HEK293 (cell line): ENCODE results near the gene PYGO2.

Source experiments
- ELK4 ChIP-seq: IDR thresholded peaks from 2 replicates; pipeline ENCODE4 v1.6.1; 2011; ENCODE audit warnings: mild to moderate bottlenecking, low read depth, low read length, borderline replicate concordance
- GFI1B ChIP-seq: fragments of 450-650 bp; formaldehyde crosslinking; IDR thresholded peaks from 2 replicates; pipeline ENCODE4 v1.5.1; 2016; ENCODE audit warnings: missing biosample characterization, missing genetic modification characterization
- GLIS2 ChIP-seq: fragments of 450-650 bp; formaldehyde crosslinking; IDR thresholded peaks from 2 replicates; pipeline ENCODE4 v1.5.1; 2016; ENCODE audit warnings: missing biosample characterization, missing genetic modification characterization
- KLF10 ChIP-seq: fragments of 450-650 bp; IDR thresholded peaks from 2 replicates; pipeline ENCODE4 v1.5.1; 2018; ENCODE audit warnings: missing biosample characterization, mild to moderate bottlenecking, missing genetic modification characterization
- PRDM2 ChIP-seq: fragments of 450-650 bp; formaldehyde crosslinking; IDR thresholded peaks from 2 replicates; pipeline ENCODE4 v1.5.1; 2016; ENCODE audit warnings: missing biosample characterization, missing genetic modification characterization, borderline replicate concordance
- SETDB1 ChIP-seq: IDR thresholded peaks from one replicate; pipeline ENCODE4 v1.6.1; 2017; ENCODE audit warnings: mild to moderate bottlenecking, low read length, moderate library complexity, mixed read lengths; ENCODE audit not compliant: insufficient read length
- ZBTB6 ChIP-seq: fragments of 450-650 bp; formaldehyde crosslinking; IDR thresholded peaks from 2 replicates; pipeline ENCODE4 v1.5.1; 2017; ENCODE audit warnings: missing biosample characterization, missing genetic modification characterization
- ZNF138 ChIP-seq: fragments of 450-650 bp; formaldehyde crosslinking; IDR thresholded peaks from 2 replicates; pipeline ENCODE4 v1.5.1; 2016; ENCODE audit warnings: missing biosample characterization, missing genetic modification characterization, borderline replicate concordance
- ZNF16 ChIP-seq: fragments of 450-650 bp; formaldehyde crosslinking; IDR thresholded peaks from 2 replicates; pipeline ENCODE4 v1.5.1; 2016; ENCODE audit warnings: low read depth, missing biosample characterization, missing genetic modification characterization
- ZNF175 ChIP-seq: fragments of 450-650 bp; formaldehyde crosslinking; IDR thresholded peaks from 2 replicates; pipeline ENCODE4 v1.5.1; 2016; ENCODE audit warnings: missing biosample characterization, missing genetic modification characterization
- ZNF19 ChIP-seq: fragments of 450-650 bp; formaldehyde crosslinking; IDR thresholded peaks from 2 replicates; pipeline ENCODE4; 2016; ENCODE audit warnings: missing biosample characterization, missing genetic modification characterization, low read depth
- ZNF24 ChIP-seq: fragments of 450-650 bp; formaldehyde crosslinking; IDR thresholded peaks from 2 replicates; pipeline ENCODE4 v1.5.1; 2016; ENCODE audit warnings: missing biosample characterization, missing genetic modification characterization
- ZNF280D ChIP-seq: fragments of 450-650 bp; formaldehyde crosslinking; IDR thresholded peaks from 2 replicates; pipeline ENCODE4 v1.5.1; 2016; ENCODE audit warnings: missing biosample characterization, missing genetic modification characterization
- ZNF292 ChIP-seq: fragments of 450-650 bp; formaldehyde crosslinking; IDR thresholded peaks from 2 replicates; pipeline ENCODE4 v1.5.1; 2016; ENCODE audit warnings: low read depth, missing biosample characterization, missing genetic modification characterization, borderline replicate concordance
- ZNF394 ChIP-seq: fragments of 450-650 bp; formaldehyde crosslinking; IDR thresholded peaks from 2 replicates; pipeline ENCODE4 v1.5.1; 2016; ENCODE audit warnings: missing biosample characterization, missing genetic modification characterization, mild to moderate bottlenecking, moderate library complexity, borderline replicate concordance
- ZNF398 ChIP-seq: fragments of 450-650 bp; formaldehyde crosslinking; IDR thresholded peaks from 2 replicates; pipeline ENCODE4 v1.5.1; 2017; ENCODE audit warnings: missing biosample characterization, missing genetic modification characterization
- ZNF449 ChIP-seq: fragments of 450-650 bp; formaldehyde crosslinking; IDR thresholded peaks from 2 replicates; pipeline ENCODE4 v1.5.1; 2017; ENCODE audit warnings: missing biosample characterization, mild to moderate bottlenecking, missing genetic modification characterization, moderate library complexity
- ZNF561 ChIP-seq: fragments of 450-650 bp; IDR thresholded peaks from 2 replicates; pipeline ENCODE4 v1.5.1; 2018; ENCODE audit warnings: missing biosample characterization, missing genetic modification characterization, borderline replicate concordance
- ZNF623 ChIP-seq: fragments of 450-650 bp; formaldehyde crosslinking; IDR thresholded peaks from 2 replicates; pipeline ENCODE4 v1.5.1; 2016; ENCODE audit warnings: missing biosample characterization, missing genetic modification characterization
- ZNF639 ChIP-seq: fragments of 450-650 bp; formaldehyde crosslinking; IDR thresholded peaks from 2 replicates; pipeline ENCODE4 v1.5.1; 2016; ENCODE audit warnings: missing biosample characterization, missing genetic modification characterization
- ZNF707 ChIP-seq: fragments of 450-650 bp; formaldehyde crosslinking; IDR thresholded peaks from 2 replicates; pipeline ENCODE4 v1.5.1; 2016; ENCODE audit warnings: missing biosample characterization, missing genetic modification characterization
- ZNF777 ChIP-seq: fragments of 450-650 bp; formaldehyde crosslinking; IDR thresholded peaks from 2 replicates; pipeline ENCODE4 v1.5.1; 2017; ENCODE audit warnings: missing biosample characterization, missing genetic modification characterization, borderline replicate concordance
- ZSCAN23 ChIP-seq: fragments of 450-650 bp; formaldehyde crosslinking; IDR thresholded peaks from 2 replicates; pipeline ENCODE4 v1.5.1; 2016; ENCODE audit warnings: missing biosample characterization, missing genetic modification characterization

PYGO2 gene

GRCh38 chr1:154936555-154937084, 25.0 kb downstream of the PYGO2 start, which contains the start of gene PMVK (continued):
- TF ChIP-seq ZNF639 (tag by site-specific recombination) (no peak), ZNF24 (tag by site-specific recombination) (peak; percentile 75), ZNF394 (tag by site-specific recombination) (no peak; the same call in 1 of the 2 replicates), ZNF777 (tag by site-specific recombination) (peak; percentile 39; the same call in 1 of the 2 replicates), GLIS2 (peak; percentile 87), ZSCAN23 (tag by site-specific recombination) (no peak), ZBTB6 (tag by site-specific recombination) (no peak), KLF10 (tag by site-specific recombination) (no peak), ELK4 (no peak), ZNF398 (tag by site-specific recombination) (peak; percentile 70), ZNF16 (tag by site-specific recombination) (no peak; the same call in 1 of the 2 replicates), ZNF19 (tag by site-specific recombination) (no peak), SETDB1 (peak; percentile 57), ZNF449 (tag by site-specific recombination) (no peak; the same call in 1 of the 2 replicates), PRDM2 (no peak), ZNF175 (tag by site-specific recombination) (no peak), ZNF280D (tag by site-specific recombination) (no peak), ZNF707 (no peak; the same call in 1 of the 2 replicates), ZNF561 (peak; percentile 78), ZNF623 (peak; percentile 20; the same call in 1 of the 2 replicates), GFI1B (tag by site-specific recombination) (peak; percentile 52; the same call in 1 of the 2 replicates), ZNF138 (tag by site-specific recombination) (no peak), ZNF292 (tag by site-specific recombination) (no peak)
